Right renal cortex interstitium (tissue), 3 donors: Measurements from ENCODE around the gene ITGB2. TPM values are rescaled to one million over a fixed set of nuclear protein-coding genes. Genes with fewer than 3 reads are reported as not detected.

Experiments used
- DNase-seq, 3 donors: peaks; one replicate each; pipeline ENCODE4 v3.0.0-alpha.2; 2013; ENCODE audit warnings: low read depth in 3 of 3, low spot score in 2 of 3
- polyA plus RNA-seq, 3 donors: library from polyadenylated mRNA; unstranded; fragments of 120-200 nt; gene quantifications; one replicate each; pipeline ENCODE4 v1.2.1, GENCODE V29; 2013; ENCODE audit not compliant: insufficient read length in 3 of 3

Gene ITGB2
- polyA plus RNA-seq, 3 donors, result 7.4 to 16.0 (median 8.1) TPM

- DNase-seq, result no peak
These were observed 49.0 kb downstream of the ITGB2 start for GRCh38 chr21:44871576-44872269.

GRCh38 chr21:44870748-44871495, 49.8 kb downstream of the ITGB2 start:
- DNase-seq, result no peak

- DNase-seq, result no peak
These were observed 50.6 kb downstream of the ITGB2 start for GRCh38 chr21:44869781-44870747.

- DNase-seq, result no peak
These were observed 52.0 kb downstream of the ITGB2 start for GRCh38 chr21:44868707-44869106.

GRCh38 chr21:44867999-44868700, 52.5 kb downstream of the ITGB2 start:
- DNase-seq, result no peak

GRCh38 chr21:44867464-44867863, 53.2 kb downstream of the ITGB2 start:
- DNase-seq, result no peak

GRCh38 chr21:44866780-44867179, 53.9 kb downstream of the ITGB2 start:
- no peak for DNase-seq

- no peak for DNase-seq
These were observed 55.0 kb downstream of the ITGB2 start for GRCh38 chr21:44865561-44866280.

GRCh38 chr21:44862869-44863685, 57.6 kb downstream of the ITGB2 start:
- no peak for DNase-seq

GRCh38 chr21:44858791-44859190, 61.9 kb downstream of the ITGB2 start:
- DNase-seq, result no peak

GRCh38 chr21:44858291-44858690, 62.4 kb downstream of the ITGB2 start:
- DNase-seq, result no peak

- no peak for DNase-seq
These were observed 63.4 kb downstream of the ITGB2 start for GRCh38 chr21:44857127-44857892.

GRCh38 chr21:44856131-44856530, 64.6 kb downstream of the ITGB2 start:
- DNase-seq, result no peak

GRCh38 chr21:44855572-44855971, 65.1 kb downstream of the ITGB2 start:
- DNase-seq, result no peak

GRCh38 chr21:44854664-44855446, 65.8 kb downstream of the ITGB2 start:
- DNase-seq, result no peak

GRCh38 chr21:44854391-44854663, 66.4 kb downstream of the ITGB2 start:
- DNase-seq, result no peak

- DNase-seq, result no peak
These were observed 66.9 kb downstream of the ITGB2 start for GRCh38 chr21:44853601-44854390.
